Fibroblast of the aortic adventitia (primary cell): ENCODE results near the gene PBRM1. TPM values are rescaled to one million over a fixed set of nuclear protein-coding genes. Genes with fewer than 3 reads are reported as not detected.

Source experiments
- DNase-seq: peaks from one replicate; pipeline ENCODE4 v3.0.0-alpha.2; 2010; ENCODE audit warnings: low read depth
- H3K4me3 ChIP-seq: 2 replicates; pipeline ENCODE4 v1.5.1; 2011; ENCODE audit warnings: low read depth, mild to moderate bottlenecking, control low read depth, low read length, moderate library complexity
- CTCF ChIP-seq: IDR thresholded peaks from 2 replicates; pipeline ENCODE4 v1.5.1; 2011; ENCODE audit warnings: mild to moderate bottlenecking, low read length, control low read depth, inconsistent platforms; ENCODE audit not compliant: insufficient read depth
- total RNA-seq: library from RNA; depleted of rRNA; stranded (reverse); fragments of >200 nt; gene quantifications from 2 replicates; pipeline ENCODE4 v1.2.3, GENCODE V29; 2012; ENCODE audit warnings: low replicate concordance

PBRM1 gene
- total RNA-seq, 1 donor, result 115 TPM

GRCh38 chr3:52524258-52524751 is 161.4 kb downstream of the PBRM1 start:
- TF ChIP-seq CTCF, result no peak
- H3K4me3 ChIP-seq, result no peak overlapping the region
- no peak for DNase-seq

- DNase-seq, result no peak
Observed at GRCh38 chr3:52523386-52524257, 162.1 kb downstream of the PBRM1 start.

GRCh38 chr3:52522651-52523251 is 163.0 kb downstream of the PBRM1 start:
- DNase-seq, result no peak
- no peak overlapping the region for H3K4me3 ChIP-seq
- no peak for TF ChIP-seq CTCF

More at GRCh38 chr3:52523386-52524257, 162.1 kb downstream of the PBRM1 start:
- no peak for TF ChIP-seq CTCF
- H3K4me3 ChIP-seq, result no peak overlapping the region

GRCh38 chr3:52521881-52522650 is 163.6 kb downstream of the PBRM1 start:
- DNase-seq, result no peak
- no peak overlapping the region for H3K4me3 ChIP-seq
- TF ChIP-seq CTCF, result no peak

- no peak for DNase-seq
- TF ChIP-seq CTCF, result no peak
- no peak overlapping the region for H3K4me3 ChIP-seq
Observed at GRCh38 chr3:52521488-52521824, 164.3 kb downstream of the PBRM1 start.

GRCh38 chr3:52520716-52521487 is 164.8 kb downstream of the PBRM1 start:
- DNase-seq, result no peak
- no peak overlapping the region for H3K4me3 ChIP-seq
- no peak for TF ChIP-seq CTCF
